GM12865 (cell line): ENCODE data around the gene MAP3K9.
"Not testable (repeated sequence)": the region's sequence is repeated elsewhere in the genome, so short reads cannot be mapped to it uniquely, and the experiment has no call there.

Source experiments
- DNase-seq: peaks from one replicate; pipeline ENCODE4 v3.0.0; 2010; ENCODE audit warnings: low read depth
- H3K4me3 ChIP-seq: 2 replicates; pipeline ENCODE4 v1.5.1; 2011; ENCODE audit warnings: mild to moderate bottlenecking, low read depth, low read length, control low read depth
- TF ChIP-seq, protein P1 (sequence below): IDR thresholded peaks from 2 replicates; pipeline ENCODE4 v1.5.1; 2011; ENCODE audit warnings: low read length, control low read depth, low read depth, inconsistent platforms; ENCODE audit not compliant: insufficient read depth; ENCODE audit errors: missing control alignments

The MAP3K9 gene

GRCh38 chr14:70709726-70710382 lies 99.5 kb downstream of the MAP3K9 start:
- TF ChIP-seq, protein P1, sequence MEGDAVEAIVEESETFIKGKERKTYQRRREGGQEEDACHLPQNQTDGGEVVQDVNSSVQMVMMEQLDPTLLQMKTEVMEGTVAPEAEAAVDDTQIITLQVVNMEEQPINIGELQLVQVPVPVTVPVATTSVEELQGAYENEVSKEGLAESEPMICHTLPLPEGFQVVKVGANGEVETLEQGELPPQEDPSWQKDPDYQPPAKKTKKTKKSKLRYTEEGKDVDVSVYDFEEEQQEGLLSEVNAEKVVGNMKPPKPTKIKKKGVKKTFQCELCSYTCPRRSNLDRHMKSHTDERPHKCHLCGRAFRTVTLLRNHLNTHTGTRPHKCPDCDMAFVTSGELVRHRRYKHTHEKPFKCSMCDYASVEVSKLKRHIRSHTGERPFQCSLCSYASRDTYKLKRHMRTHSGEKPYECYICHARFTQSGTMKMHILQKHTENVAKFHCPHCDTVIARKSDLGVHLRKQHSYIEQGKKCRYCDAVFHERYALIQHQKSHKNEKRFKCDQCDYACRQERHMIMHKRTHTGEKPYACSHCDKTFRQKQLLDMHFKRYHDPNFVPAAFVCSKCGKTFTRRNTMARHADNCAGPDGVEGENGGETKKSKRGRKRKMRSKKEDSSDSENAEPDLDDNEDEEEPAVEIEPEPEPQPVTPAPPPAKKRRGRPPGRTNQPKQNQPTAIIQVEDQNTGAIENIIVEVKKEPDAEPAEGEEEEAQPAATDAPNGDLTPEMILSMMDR, result no peak
- no peak for DNase-seq
- H3K4me3 ChIP-seq, result no peak overlapping the region

DNA sequence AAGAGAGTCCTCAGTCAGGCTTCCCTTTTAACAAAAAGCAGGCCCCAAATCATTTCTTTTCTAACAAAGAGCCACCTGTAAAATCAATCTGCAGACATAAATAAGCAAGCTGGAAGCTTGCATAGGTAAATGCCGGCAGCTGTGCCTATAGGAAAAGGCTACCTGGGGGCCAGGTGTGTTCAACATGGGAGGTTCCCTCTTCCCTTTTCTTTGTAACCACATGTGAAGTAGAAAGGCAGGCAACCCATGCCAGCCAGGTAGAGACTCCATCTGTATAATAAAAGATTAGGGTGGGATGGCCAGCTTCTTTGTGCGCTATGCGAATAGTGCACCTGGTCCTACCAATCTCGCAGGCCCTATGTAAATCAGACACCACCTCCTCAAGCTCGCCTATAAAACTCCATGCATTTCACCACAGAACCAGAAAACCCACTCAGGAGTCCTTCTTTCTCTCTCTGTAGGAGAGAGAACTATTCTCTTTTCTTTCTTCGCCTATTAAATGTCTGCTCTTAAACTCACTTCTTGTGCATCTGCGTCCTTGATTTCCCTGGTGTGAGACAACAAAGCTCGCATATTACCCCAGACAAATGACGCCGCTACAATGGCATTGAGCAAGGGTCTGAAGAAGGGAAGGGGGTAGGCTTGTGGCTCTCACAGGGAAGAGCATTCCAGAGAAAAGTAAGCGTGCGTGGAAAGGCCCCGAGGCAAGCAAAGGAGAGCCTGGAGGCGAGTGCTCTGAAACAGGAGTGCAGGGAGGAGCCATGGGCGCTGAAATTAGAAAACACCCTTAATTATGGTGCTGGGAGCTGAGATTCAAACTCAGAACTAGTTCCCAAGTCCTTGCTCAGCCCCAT lies 100.4 kb downstream of the MAP3K9 start:
- no peak for DNase-seq
- H3K4me3 ChIP-seq, result no peak overlapping the region
- TF ChIP-seq, protein P1, result no peak

- DNase-seq, result peak; percentile 88
- H3K4me3 ChIP-seq, result no peak overlapping the region
- TF ChIP-seq, protein P1, result no peak
Observed at GRCh38 chr14:70707138-70708038, 101.9 kb downstream of the MAP3K9 start.

DNA sequence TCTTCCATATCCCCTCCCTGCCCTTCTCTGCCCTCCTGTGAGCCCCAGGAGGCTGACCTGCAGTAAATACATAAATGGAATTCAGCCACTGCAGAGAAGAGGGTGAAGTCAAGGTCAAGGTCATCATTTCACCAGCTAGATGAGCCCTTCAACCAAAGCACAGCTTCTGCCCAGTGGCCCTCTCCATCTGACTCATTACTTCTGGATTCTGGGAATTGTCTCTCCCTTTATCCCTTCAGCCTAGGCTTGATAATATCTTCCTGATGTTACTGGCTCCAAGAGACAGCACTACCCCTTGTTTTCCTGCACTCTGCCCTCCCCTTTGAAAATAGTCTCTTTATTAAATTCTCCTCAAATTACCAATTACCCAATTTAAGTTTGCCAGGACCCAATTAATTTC lies 103.1 kb downstream of the MAP3K9 start:
- no peak overlapping the region for H3K4me3 ChIP-seq
- TF ChIP-seq, protein P1, result no peak
- no peak for DNase-seq

DNA sequence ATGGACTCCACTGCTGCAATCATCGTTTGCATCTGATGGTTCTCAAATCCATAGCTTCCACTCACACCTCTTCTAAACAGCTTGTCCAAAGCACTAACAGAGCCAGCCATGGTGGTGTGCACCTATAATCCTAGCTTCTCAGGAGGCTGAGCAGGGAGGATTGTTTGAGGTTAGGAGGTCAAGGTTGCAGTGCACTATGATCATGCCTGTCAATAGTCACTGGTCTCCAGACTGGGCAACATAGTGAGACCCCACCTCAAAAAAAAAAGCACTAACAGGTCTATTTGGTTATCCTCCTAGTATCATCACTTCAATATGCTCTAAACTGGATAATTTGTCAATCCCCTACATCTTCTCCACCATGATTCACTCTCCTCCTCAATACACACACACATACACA lies 104.4 kb downstream of the MAP3K9 start:
- DNase-seq, result no peak
- TF ChIP-seq, protein P1, result no peak
- no peak overlapping the region for H3K4me3 ChIP-seq

GRCh38 chr14:70703621-70704168 lies 105.6 kb downstream of the MAP3K9 start:
- DNase-seq, H3K4me3 ChIP-seq: not testable (repeated sequence)
